NCI-H748 treated with DMSO at 0.1 percent for 48 hours (cell line): ENCODE results near the gene PLEKHF1.
"Not testable (repeated sequence)": the region's sequence is repeated elsewhere in the genome, so short reads cannot be mapped to it uniquely, and the experiment has no call there.

Experiments
- DNase-seq: peaks from one replicate; lab custom pipeline; 2025; lab: John Stamatoyannopoulos, UW

The PLEKHF1 gene

DNA sequence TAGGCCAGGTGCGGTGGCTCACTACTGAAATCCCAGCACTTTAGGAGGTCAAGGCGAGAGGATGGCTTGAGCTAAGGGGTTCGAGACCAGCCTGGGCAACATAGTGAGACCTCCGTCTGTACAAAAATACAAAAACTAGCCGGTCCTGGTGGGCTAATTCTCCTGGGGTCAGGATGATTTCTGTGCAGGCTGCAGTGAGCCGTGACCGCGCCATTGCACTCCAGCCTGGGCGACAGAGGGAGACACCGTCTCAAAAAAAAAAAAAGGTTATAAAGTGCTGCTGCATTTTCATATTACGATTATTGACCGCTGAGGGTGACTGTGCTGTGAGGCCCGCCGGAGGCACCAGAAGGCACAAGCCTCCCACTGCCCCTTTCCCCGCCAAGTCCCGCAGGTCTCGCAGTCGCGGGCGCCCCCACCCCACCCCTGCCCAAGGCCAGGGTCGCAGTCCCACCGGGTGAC is 477 bp upstream of the PLEKHF1 start:
- DNase-seq, result no peak

DNA sequence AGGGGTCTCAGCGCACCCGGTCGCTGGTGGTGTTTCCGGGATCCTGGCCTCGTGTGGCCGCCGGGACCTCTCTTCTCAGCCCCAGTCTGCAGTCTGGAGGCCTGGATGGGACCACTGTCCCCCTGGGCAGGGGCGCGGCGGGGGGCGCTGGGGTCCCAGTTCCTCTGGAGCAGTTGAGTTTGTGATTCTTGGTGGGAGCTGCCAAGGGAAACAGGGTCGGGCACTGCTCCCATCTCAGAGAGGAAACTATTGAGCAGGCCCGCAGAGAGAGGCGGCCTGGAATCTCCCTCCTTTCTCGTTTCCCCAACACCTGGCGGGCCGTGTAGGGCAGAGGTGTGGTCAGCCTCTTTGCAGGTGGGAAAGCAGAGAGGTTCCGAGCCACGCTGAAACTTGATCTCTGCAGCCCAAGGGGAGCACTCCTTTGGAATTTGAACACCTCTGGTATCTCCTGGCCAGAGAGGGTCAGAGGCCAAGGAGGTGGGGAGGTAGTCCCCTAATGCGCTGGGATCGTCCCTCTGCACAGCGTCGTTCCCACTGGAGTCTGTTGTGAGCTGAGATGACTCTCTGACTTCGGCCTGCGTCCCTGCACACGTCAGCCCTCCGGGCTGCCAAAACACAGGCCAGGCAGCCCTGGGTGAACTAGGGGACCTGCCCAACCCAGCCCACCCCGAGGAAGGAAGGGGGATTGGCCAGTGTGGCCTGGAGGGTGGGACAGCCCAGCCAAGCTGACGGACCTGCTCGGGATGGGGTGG is 741 bp downstream of the PLEKHF1 start:
- DNase-seq, result no peak

DNA sequence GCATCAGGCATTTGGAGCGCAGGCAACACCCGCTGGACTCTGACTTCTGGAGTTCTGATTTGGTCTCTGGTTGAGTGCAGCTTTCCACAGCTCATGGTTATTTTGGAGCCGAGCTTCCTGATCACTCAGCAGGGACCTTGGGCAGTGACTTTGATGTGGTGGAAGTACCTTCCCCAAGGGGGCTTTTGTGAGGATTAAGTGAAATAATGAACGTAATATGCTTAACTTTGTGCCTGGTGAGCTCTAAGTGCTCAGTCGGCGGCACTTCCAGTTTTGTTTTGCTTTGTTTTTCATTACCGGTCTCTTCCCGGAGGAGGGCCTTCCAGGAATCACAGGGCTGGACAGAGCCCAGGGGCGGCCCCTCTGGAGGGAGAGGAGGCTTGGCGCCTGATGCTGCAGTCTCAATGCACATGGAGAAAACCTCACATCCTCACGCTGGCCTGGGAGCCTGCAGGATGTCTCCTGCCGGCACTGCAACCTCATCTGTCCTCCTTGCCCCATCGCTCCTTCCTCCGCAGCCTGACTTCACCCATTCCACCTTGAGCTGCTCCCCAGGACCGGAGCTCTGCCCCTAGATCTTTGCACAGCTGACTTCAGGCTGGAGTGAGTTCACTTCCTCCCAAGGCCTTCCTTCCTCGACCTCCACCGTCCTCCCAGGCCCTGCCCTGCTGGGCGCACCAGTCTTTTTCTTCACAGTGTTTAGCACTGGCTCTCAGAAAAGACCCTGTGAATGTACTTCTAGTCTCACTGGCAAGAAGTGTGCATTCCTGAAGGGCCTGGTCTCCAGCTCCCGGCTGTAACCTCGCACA is 1.5 kb downstream of the PLEKHF1 start:
- no peak for DNase-seq

DNA sequence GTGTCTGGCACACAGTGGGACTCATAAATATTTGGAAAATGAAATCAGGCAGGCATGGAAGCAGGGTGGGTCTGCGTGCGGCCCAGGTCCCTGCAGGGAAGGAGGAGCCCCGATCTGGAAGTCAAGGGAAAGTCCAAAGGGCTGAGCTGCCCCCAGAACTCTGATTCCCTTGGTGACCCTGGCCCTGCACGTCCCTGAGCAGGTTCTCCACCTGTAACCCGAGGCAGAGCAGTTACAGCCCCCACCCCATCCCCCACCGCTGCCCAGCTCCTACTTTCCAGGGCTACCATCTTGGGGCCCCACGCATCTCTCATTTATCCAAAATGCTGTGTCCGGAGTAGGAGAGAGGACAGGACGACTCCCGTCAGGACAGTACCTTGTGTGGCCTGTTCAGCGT is 2.1 kb downstream of the PLEKHF1 start:
- DNase-seq, result no peak

DNA sequence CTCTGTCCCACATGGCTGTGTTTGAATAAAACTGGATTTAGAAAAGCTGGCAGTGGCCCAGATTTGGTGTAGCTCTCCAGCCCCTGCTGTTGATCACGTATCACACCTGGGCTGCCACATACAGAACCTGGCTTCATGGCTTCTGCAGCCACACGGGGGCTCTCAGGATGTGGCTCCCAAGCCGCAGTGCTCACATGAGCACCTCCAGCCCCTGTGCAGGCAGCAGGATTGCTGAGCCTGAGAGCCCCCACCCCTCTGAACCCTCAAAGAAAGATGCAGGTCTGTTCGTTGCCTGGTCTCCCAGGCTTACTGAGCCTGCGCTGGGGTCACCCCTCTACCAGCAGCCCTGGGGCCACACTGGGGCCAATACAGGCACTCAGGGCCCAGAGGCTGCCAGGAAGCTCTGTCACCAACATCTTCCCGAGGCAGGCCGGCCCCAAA is 2.7 kb downstream of the PLEKHF1 start:
- DNase-seq, result no peak

DNA sequence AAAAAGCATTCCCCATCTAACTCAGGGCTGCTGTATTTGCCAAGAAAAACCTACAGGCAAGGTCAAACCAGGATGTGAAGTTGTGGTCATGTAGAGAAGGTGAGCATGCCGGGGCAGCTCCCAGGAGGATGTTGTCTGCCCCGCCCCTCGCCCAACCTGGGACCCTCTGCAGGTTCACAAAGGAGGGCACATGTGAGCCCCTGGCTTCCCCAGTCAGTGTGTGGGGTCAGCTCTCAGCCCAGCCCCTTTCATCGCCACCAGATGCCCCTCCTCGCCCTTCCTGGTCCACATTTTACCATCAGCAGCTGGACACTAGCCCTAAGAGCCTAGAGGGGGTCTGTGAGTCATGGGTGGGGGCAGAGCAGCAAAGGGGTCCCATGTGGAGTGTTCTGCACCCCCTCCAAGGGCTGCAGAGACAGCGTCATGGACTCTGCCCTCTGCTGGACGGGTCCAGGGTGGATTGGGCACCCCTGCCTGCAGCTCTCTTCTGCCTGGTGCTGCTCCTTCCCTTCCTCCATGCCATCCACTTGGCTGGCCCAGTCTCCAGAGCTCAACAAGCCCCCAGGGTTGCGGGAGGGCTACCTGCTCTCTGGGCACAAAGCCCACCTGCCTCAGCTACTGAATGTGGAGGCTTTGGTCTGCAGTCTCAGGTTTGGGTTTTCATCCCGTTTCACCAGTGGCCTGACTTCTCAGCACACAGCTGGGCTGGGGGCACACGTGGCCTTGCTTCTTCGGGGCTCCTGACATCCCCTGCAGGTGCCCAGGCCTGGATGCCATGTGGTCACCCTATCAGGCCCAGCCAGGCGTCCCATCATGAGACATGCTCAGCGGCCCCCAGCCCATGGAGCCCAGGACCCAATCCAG is 3.7 kb downstream of the PLEKHF1 start:
- no peak for DNase-seq

DNA sequence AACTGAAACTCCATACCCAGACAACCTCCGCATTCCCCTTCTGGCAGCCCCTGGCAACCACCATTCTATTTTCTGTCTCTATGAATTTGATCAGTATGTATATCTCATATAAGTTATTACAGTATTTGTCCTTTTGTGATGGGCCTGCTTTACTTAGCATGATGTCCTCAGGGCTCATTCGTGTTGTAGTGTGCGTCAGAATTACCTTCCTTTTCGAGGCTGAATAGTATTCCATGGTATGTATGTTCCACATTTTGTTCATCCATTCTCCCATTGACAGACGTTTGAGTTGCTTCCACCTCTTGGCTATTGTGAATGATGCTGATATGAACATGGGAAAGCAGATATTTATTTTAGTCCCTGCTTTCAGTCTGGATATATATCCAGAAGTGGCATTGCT is 5.0 kb downstream of the PLEKHF1 start:
- DNase-seq, result no peak

DNA sequence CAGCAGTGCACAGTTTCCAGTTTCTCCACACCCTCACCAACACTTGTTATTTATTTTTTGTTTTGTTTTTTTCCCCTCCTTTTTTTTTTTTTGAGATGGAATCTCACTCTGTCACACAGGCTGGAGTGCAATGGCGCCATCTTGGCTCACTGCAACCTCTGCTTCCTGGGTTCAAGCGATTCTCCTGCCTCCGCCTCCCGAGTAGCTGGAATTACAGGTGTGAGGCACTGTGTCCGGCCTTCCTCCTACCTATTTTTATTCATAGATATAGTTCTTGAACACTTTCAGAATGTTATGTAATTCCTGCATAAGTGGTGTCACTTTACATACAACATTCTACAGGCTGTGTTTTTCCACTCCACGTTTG is 5.7 kb downstream of the PLEKHF1 start:
- DNase-seq, result not testable (repeated sequence)

DNA sequence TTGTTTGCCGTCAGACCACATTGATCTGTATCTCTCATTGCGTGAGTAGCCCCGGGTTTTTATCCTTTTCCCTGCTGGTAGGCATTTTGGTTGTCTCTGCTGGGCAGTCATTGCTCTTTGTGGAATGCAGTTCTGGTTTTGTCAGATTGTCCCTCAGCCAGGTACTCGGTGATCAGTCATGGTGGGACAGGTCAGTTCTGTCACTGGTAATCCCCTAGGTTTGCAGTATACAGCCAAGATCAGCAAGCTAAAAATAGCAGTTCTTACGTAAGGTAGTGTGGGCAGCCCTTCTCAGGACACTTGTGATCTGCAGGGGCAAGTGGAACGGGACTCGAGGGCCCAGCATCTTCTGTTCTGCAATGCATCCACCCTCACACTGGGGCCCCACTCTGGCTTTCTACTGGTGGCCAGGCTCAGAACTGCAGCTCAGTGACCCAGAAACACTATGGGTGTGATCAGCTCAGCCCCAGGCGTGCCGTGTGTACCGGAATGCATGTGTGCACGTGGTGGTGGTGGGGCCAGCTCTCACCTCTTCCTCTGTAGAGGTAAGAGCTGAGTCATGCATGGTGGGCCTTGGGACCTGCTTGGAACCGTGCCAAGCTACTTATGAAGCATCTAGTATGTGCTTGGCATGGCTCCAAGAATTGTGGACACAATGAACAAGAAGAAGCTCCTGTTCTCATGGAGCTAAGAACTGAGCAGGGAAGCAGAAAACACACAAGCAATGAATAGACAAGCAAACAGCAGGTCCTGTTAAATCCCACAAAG is 6.3 kb downstream of the PLEKHF1 start:
- peak; percentile 16 for DNase-seq

DNA sequence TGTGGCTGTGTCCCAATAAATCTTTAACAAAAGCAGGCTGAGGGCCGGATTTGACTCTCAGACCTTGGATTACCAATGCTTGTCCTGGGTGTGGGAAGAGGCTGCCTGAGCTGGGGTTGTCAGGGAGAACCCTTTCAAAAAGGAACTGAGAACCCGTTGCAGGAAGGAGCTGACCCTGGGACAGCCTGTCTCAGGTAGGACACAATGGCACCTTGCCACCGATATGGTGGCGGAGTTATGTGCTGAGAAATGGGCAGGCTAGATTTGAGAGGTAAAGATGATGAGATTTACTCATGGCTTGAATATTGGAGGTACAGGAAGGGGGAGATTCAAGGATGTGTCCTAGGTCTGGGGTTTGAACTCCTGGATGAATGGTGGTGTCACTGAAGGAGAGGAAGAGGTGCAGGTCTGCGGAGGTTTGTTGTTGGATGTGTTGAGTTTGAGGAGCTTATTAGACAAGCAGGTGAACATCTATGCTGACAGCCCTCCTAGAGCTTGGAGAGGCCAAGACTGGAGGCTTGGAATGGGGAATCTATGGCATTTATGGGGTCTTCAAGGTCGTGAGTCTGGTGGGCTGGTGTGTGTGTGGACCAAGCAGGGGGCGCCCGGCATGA is 7.2 kb downstream of the PLEKHF1 start:
- DNase-seq, result no peak

DNA sequence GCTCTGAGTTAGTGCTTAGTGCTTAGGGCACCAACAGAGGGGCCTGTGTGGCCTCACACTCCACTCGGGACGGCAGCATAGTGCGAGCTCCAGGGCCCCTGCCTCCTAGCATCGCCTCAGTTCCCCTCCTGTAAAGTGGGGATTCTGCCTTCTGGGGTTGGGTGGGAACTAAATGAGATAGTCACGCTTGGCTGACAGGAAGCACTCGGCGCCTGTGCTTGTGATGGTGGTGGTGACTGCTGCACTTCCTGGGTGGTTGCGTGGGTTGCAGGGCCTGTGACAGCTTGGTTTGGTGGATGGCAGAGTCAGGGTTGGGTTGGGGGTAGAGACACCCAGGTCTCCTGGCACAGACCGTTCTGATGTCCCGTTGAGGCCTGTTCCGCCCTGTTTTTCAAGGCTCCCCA is 7.7 kb downstream of the PLEKHF1 start:
- DNase-seq, result no peak

DNA sequence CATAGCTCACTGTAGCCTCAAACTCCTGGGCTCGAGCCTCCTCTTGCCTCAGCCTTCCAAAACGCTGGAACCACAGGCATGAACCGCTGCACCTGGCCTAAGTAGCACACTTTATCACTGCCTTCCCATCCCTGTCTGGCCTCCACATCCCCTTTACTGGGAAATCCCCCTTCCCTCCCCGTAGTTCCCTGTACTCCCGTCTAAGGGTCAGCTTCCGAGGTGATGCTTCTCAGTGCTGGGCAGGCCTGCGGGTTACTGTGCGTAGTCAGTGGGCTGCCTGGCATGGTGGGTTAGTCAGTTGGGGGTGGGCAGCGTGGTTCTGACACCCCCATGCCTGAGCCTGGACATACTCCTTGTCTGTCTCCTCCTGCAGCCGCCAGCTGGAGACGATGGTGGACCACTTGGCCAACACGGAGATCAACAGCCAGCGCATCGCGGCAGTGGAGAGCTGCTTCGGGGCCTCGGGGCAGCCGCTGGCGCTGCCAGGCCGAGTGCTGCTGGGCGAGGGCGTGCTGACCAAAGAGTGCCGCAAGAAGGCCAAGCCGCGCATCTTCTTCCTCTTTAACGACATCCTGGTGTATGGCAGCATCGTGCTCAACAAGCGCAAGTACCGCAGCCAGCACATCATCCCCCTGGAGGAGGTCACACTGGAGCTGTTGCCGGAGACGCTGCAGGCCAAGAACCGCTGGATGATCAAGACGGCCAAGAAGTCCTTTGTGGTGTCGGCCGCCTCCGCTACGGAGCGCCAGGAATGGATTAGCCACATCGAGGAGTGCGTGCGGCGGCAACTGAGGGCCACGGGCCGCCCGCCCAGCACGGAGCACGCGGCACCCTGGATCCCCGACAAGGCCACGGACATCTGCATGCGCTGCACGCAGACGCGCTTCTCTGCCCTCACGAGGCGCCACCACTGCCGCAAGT is 8.4 kb downstream of the PLEKHF1 start:
- DNase-seq, result no peak

DNA sequence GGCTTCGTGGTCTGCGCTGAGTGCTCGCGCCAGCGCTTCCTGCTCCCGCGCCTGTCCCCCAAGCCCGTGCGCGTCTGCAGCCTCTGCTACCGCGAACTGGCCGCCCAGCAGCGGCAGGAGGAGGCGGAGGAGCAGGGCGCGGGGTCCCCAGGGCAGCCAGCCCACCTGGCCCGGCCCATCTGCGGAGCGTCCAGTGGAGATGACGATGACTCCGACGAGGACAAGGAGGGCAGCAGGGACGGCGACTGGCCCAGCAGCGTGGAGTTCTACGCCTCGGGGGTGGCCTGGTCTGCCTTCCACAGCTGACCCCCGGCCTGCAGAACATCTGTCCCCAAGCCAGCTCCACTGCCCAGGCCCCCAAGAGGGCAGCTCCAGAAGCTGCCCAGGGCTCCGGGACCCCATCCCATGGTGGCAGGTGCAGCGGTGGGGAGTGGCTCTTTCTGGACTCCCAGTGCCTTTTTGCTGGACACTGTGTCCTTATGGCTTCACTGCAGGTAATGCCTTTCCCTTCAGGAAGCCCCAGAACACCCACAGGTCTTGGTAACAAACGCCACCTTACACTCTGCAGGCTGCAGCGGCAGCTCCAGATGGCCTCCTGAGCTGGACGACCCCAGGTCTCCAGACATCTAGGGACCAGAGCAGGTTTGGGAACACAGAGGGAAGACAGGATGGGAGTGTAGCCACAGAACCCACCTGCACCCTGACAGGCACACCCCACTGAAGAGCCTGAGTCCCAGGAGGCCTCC is 9.3 kb downstream of the PLEKHF1 start:
- no peak for DNase-seq

DNA sequence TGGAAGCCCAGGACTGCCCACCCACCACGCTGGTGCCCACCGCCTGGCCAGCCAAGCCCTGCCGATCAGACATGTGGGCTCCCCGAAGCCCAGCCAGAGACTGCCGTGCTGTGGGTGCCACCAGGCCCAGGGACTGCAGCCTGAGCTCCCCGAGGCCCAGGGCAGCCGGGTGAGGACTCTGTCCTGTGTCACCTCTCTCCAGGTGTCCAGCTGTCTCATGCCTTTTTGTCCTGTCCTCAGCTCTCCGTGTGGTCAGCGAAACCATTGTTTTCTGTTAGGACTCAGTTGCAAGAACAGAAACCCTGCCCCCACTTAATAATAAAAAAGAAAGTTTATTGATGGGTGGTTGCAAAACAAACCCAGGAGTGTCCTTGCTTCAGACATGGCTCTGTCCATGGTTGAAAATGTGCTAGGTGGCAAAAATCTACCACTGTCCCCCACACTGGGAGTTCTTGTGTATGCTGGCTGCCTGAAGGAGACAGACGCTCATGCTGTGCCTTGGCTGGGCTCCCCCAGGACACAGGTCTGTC is 9.9 kb downstream of the PLEKHF1 start:
- DNase-seq, result no peak

DNA sequence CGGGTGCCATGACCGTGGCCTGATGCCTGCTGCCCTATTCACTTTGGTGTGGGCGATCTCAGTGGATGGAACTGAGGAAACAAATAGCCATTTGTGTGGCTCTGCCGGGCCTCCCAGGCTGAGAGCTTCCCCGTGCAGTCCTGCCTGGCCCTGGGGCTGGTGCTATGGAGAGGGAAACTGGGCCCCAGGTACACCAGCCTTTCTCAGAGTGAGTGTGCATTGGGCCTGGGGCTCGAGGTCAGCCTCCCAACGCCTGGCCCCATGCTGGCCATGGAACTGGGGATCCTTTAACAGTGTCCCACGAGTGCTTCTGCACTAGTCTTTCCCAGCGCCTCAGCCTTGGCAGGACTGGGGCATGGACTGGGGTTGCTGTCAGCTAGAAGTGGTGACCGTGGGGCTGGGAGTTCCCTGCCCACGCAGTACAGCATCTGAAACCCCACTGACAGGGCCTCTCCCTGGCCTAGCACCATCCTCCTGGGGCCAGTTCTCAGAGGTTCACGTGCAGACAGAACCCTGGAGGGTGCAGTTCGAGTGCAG is 10.5 kb downstream of the PLEKHF1 start:
- DNase-seq, result no peak

DNA sequence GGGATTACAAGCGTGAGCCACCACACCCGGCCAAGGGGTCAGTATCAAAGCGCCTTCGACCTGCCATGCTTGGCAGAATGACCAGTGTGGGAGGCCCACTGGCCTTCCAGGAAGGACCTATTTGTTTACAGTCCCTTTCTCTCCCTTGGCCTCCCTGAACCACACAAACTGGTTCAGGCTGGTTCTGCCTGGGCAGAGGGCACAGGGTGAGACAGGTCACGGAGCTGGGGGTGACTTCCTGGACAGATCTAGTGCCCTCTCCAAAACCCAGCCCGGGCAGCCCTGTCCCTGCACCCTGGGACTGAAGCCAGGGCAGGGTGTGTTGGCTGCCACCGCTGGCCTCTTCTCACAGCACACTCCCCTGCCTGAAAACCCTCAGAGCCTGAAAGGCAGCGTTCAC is 11.3 kb downstream of the PLEKHF1 start:
- DNase-seq, result no peak

DNA sequence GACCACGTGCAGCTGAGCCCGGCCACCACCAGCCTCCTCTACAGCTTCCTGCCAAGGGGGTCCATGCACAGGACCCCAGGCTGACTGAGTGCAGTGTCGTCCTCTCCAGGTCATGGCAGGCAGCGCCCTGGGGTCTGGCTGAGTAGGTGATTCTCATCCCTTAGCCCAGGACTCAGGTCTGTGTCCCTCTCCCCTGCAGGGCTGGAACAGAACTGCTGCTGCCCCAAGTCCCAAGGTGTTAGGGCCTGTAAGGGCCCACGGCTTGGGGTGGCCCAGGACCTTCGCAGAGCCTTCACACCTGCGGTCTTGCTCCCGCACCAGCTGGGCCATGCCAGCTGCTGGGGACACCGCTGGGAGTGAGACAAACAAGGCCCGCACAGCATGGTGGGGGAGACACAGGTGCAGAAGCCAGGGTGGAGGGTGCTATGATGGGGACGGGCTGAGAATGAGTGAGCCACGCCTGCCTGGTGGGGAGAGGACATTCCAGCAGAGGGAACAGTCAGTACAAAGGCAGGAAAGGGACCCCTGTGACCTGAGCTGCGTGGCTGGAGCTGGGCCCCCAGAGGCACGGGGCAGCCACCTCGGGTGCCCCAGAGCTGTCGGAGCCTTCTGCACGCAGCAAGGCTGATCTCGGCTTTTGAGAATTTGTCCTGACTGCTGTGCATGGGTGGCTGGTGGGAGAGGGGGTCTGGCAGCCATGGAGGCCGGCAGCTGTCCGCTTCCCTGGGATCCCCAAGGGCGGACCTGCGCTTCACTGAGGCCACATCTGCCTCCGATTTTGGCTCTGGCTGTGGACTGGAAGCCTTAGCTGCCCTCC is 11.9 kb downstream of the PLEKHF1 start:
- no peak for DNase-seq
